A673 (cell line): ENCODE data around the gene SVOPL.

ENCODE experiments used
- CTCF ChIP-seq: fragments of 300-800, 200-600 bp; sonication (generic); conservative IDR thresholded peaks from 2 replicates; pipeline ENCODE4 v1.5.1; 2017; ENCODE audit warnings: low read depth, mild to moderate bottlenecking, antibody characterized with exemption, low read length, moderate library complexity, mixed read lengths
- EZH2 ChIP-seq: fragments of 200-600 bp; sonication (generic); IDR thresholded peaks from 2 replicates; pipeline ENCODE4 v1.6.1; 2017; ENCODE audit warnings: borderline replicate concordance, low read depth, mild to moderate bottlenecking, mixed read lengths, antibody characterized with exemption, low read length; ENCODE audit not compliant: poor library complexity, severe bottlenecking

DNA sequence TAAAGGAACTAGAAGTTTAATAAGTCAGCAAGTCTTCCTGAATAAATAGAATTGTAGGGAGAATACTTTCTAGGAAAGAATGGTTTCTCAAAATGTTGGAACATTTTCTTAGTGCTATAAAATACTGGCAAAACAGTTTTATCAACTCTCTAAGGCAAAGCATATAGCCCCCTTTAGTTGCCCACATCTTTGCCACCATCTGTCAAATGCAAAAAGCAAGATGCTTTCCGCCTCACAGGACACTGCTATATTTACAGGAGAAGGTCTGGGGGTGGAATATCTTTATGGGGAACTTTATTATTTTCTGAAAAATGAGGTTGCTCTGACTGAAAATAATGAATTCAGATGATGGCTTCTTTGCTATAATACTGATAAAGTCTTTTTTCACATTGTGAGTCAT is 78.3 kb downstream of the SVOPL start:
- TF ChIP-seq CTCF (no peak), EZH2 (no peak)
